ENCODE results near the gene AFDN. TPM values are rescaled to one million over a fixed set of nuclear protein-coding genes. Genes with fewer than 3 reads are reported as not detected.

AFDN gene
- total RNA-seq, 4 donors from 2014 or later = 66.9 to 88.0 (median 75.3) TPM

GRCh38 chr6:167833396-167833763, 6.7 kb downstream of the AFDN start:
- Histone ChIP-seq H3K27ac (replicated peaks in 1 of 4) (no peak overlapping the region), H3K27me3 (no peaks in the 10 kb centered on the region), H3K36me3 (no peaks in the 10 kb centered on the region), H3K4me1 (peaks cover 26 to 41% (median 35%) of the 10 kb centered on the region in 4 donors), H3K9me3 (no peaks in the 10 kb centered on the region), H3K4me3 (no peak overlapping the region)
- TF ChIP-seq, protein P1, sequence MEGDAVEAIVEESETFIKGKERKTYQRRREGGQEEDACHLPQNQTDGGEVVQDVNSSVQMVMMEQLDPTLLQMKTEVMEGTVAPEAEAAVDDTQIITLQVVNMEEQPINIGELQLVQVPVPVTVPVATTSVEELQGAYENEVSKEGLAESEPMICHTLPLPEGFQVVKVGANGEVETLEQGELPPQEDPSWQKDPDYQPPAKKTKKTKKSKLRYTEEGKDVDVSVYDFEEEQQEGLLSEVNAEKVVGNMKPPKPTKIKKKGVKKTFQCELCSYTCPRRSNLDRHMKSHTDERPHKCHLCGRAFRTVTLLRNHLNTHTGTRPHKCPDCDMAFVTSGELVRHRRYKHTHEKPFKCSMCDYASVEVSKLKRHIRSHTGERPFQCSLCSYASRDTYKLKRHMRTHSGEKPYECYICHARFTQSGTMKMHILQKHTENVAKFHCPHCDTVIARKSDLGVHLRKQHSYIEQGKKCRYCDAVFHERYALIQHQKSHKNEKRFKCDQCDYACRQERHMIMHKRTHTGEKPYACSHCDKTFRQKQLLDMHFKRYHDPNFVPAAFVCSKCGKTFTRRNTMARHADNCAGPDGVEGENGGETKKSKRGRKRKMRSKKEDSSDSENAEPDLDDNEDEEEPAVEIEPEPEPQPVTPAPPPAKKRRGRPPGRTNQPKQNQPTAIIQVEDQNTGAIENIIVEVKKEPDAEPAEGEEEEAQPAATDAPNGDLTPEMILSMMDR (IDR thresholded peaks at IDR 0.05) = no peak
- TF ChIP-seq POLR2AphosphoS5 (IDR thresholded peaks at IDR 0.05) = no peak
- no peak for TF ChIP-seq EP300 (IDR thresholded peaks at IDR 0.05)
- no peak for TF ChIP-seq POLR2A (IDR thresholded peaks at IDR 0.05; ENCODE audit: low read depth)
- no peak for DNase-seq (ENCODE audit: extremely low spot score)
- WGBS = 67% methylated on average over 2 of the region's 2 CpGs
- intact Hi-C loops (cut with DNase I) = loop anchor here (5.0 kb wide), 1 partner anchor 64 kb away; no protein-coding TSS in a partner anchor

DNA sequence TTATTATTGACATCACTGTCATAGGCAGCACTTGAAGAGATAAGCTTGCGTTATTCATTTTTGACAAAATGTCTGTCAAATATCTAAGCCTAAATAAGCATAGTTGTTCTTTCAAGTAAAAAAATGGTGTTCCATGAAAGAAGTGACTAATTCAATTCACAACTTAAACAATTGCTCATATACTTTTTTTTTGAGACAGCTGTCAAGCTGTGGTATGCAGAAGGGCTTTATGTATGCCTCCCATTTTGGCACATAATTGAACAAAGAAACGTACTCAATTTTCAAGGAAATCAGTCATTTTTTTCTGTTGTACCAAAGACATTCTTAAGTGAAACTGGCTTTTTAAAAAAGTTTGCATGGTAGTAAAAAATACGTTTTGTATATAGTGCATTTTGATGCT, 8.5 kb downstream of the AFDN start:
- DNase-seq (ENCODE audit: extremely low spot score) = no peak
- Histone ChIP-seq H3K4me3 (no peak overlapping the region), H3K36me3 (no peaks in the 10 kb centered on the region), H3K27ac (replicated peaks in 1 of 4) (no peak overlapping the region), H3K9me3 (no peaks in the 10 kb centered on the region), H3K4me1 (peaks cover 25 to 40% (median 37%) of the 10 kb centered on the region in 4 donors), H3K27me3 (no peaks in the 10 kb centered on the region)
- WGBS = 84% methylated on average over 3 of the region's 3 CpGs
- intact Hi-C loops (cut with DNase I) = no loop called here
- TF ChIP-seq, protein P1 (IDR thresholded peaks at IDR 0.05) = no peak
- TF ChIP-seq EP300 (IDR thresholded peaks at IDR 0.05) (no peak), POLR2A (IDR thresholded peaks at IDR 0.05; ENCODE audit: low read depth) (no peak), POLR2AphosphoS5 (IDR thresholded peaks at IDR 0.05) (no peak)

DNA sequence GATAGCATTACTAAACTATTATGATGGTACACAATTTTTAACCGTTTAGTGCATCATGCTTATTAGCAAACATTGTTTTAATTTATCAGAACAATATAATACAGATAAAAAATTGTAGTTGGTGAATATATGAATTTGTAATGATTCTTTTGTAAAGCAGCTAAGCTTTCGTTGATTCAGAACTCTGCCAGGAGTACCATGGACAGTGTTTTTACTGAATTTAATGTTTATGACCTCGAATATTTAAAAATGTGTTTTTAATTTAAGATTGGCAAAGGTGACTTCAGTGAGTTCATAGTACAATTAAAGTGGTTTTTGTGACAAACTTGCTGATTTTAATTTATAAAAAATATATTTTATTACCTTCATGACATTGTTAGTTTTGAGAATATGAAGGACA, 10.0 kb downstream of the AFDN start:
- no peak overlapping the region for H3K27ac ChIP-seq (replicated peaks in 1 of 4)
- DNase-seq (ENCODE audit: extremely low spot score) = no peak
- peaks cover 31 to 46% (median 39%) of the 10 kb centered on the region in 4 donors for H3K4me1 ChIP-seq
- H3K4me3 ChIP-seq = no peak overlapping the region
- H3K9me3 ChIP-seq = no peaks in the 10 kb centered on the region
- TF ChIP-seq EP300 (IDR thresholded peaks at IDR 0.05) (no peak), POLR2A (IDR thresholded peaks at IDR 0.05; ENCODE audit: low read depth) (no peak), POLR2AphosphoS5 (IDR thresholded peaks at IDR 0.05) (no peak)
- TF ChIP-seq, protein P1 (IDR thresholded peaks at IDR 0.05) = no peak
- H3K36me3 ChIP-seq = no peaks in the 10 kb centered on the region
- intact Hi-C loops (cut with DNase I) = no loop called here
- H3K27me3 ChIP-seq = no peaks in the 10 kb centered on the region
- 73% methylated on average over 3 of the region's 3 CpGs for WGBS

DNA sequence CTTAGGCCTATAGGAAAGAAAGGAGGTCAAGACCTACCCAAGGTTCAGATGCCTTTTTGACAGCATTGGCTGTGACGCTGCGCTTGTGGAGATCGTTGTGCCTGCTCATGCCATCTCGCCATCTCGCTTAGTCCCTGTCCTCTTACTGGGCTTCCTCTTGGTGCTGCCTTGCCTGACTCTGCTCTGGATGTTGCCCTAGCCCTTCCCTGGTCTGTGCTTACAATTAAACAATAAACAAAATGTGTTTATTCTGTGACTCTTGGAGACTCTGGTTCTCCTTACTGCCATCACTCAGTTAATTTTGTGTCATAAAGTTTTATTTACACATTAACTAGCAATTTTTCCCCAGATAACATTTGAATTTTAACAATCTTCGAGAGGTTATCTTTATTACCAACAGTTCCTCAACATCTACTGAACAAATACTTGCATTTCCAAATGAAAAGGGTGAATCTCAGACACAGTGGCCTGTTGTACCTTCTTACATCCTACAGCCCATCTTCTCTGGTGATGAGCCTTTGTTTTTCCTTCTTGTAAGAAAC, 11.6 kb downstream of the AFDN start:
- TF ChIP-seq POLR2AphosphoS5 (IDR thresholded peaks at IDR 0.05) (no peak), EP300 (IDR thresholded peaks at IDR 0.05) (no peak), POLR2A (IDR thresholded peaks at IDR 0.05; ENCODE audit: low read depth) (no peak)
- TF ChIP-seq, protein P1 (IDR thresholded peaks at IDR 0.05) = no peak
- DNase-seq (ENCODE audit: extremely low spot score) = no peak
- Histone ChIP-seq H3K27me3 (no peaks in the 10 kb centered on the region), H3K36me3 (no peaks in the 10 kb centered on the region), H3K4me3 (no peak overlapping the region), H3K4me1 (peaks cover 24 to 39% (median 33%) of the 10 kb centered on the region in 4 donors), H3K27ac (replicated peaks in 1 of 4) (no peak overlapping the region), H3K9me3 (no peaks in the 10 kb centered on the region)
- intact Hi-C loops (cut with DNase I) = no loop called here
- 96% methylated on average over 6 of the region's 6 CpGs for WGBS

DNA sequence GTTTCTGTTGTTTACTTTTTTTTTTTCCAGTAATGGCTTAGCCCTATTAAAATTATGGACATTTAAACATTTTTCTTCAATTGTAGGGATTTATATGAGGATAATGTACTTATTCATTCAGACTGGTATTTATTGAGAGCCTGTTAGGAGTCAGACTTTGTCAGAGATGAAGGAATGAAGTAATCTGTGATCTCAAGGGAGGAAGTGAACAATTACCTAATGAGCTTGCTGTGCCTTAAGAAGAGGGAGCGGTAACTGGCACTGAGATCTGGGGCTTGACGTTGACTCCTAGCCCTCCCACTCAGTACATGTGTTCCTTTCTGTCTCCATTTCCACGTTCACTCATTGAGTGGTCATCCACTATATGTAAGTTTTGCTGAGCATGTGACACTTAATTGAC, 12.6 kb downstream of the AFDN start:
- intact Hi-C loops (cut with DNase I) = no loop called here
- Histone ChIP-seq H3K27ac (replicated peaks in 1 of 4) (no peak overlapping the region), H3K9me3 (no peaks in the 10 kb centered on the region), H3K36me3 (no peaks in the 10 kb centered on the region), H3K4me3 (no peak overlapping the region), H3K27me3 (no peaks in the 10 kb centered on the region), H3K4me1 (peaks cover 23 to 37% (median 30%) of the 10 kb centered on the region in 4 donors)
- TF ChIP-seq, protein P1 (IDR thresholded peaks at IDR 0.05) = no peak
- TF ChIP-seq POLR2A (IDR thresholded peaks at IDR 0.05; ENCODE audit: low read depth) = no peak
- TF ChIP-seq POLR2AphosphoS5 (IDR thresholded peaks at IDR 0.05) = no peak
- TF ChIP-seq EP300 (IDR thresholded peaks at IDR 0.05) = no peak
- WGBS = 77% methylated on average over 3 of the region's 3 CpGs
- DNase-seq (ENCODE audit: extremely low spot score) = no peak
